ENCODE measurements around the gene GDPD1. TPM values are rescaled to one million over a fixed set of nuclear protein-coding genes. Genes with fewer than 3 reads are reported as not detected.
"Not testable (repeated sequence)": the region's sequence is repeated elsewhere in the genome, so short reads cannot be mapped to it uniquely, and the experiment has no call there.

GDPD1 gene
- polyA plus RNA-seq, 4 donors, result 5.5 to 12.9 (median 10.7) TPM

DNA sequence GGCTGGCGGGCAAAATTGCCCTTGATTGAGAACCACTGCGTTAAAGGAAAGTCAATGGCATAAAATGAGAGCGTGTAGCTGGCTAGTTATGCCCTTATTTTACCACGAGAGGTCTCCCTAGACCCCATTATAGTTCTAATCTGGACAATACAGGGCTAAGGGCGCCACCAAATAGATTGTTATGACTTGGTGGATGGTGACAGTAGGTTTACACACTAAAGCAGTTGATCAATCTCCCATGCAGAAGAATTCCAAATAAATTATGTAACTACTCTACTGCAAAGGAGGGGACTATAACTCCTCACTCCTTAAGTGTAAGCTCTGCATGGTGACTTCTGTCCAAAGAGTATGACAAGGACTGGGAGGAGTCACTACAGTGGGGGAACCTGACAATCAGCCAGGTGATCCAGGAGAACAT, 90.7 kb downstream of the GDPD1 start:
- DNase-seq (ENCODE audit: low read depth in 4 of 4, low spot score in 3 of 4), result peak in 2 of 4 donors; percentile 48 to 60

DNA sequence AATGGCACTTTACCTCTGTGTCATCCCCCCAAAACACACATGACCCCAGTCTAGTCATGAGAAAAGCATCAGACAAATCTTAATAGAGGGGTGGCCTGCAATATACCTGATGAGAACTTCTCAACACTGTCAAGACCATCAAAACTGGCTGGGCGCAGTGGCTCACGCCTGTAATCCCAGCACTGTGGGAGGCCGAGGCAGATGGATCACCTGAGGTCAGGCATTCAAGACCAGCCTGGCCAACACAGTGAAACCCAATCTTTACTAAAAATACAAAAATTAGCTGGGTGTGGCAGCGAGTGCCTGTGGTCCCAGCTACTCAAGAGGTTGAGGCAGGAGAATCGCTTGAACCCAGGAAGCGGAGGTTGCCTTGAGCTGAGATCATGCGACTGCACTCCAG, 91.2 kb downstream of the GDPD1 start:
- DNase-seq (ENCODE audit: low read depth in 4 of 4, low spot score in 3 of 4), result not testable (repeated sequence)

DNA sequence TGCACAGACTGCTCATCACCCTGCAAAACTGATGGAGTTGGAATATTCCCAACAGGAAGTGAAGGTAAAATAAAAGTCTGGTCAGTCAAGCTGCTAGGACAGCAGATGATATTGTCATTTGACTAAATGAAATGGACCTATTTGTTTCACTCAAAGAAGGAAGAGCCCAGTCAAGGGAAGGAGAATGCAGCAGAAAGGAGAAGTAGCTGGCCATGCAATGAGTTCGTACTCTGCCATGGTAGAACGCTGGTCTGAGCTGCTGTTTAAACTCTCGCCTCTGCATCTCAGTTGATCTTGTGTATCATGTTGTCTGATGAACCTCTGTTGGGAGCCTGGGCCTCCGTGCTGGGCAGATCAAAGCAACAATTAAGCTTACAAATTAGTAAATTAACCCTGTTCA, 95.6 kb downstream of the GDPD1 start:
- DNase-seq (ENCODE audit: low read depth in 4 of 4, low spot score in 3 of 4), result no peak

Other genes with a start within 250 kb of the GDPD1 start
- 10 to 100 TPM; 25.3 to 30.7 (median 26.4) TPM for gene TRIM37, start 113.6 kb upstream of the GDPD1 start, polyA plus RNA-seq (ENCODE audit: insufficient read length in 4 of 4)
- 100 to 1,000 TPM in 1 of 4 donors, 10 to 100 TPM in 3; 69.0 to 105 (median 81.2) TPM for gene SKA2, start 65.3 kb upstream of the GDPD1 start, polyA plus RNA-seq (ENCODE audit: insufficient read length in 4 of 4)
- gene PRR11, start 64.8 kb upstream of the GDPD1 start, polyA plus RNA-seq (ENCODE audit: insufficient read length in 4 of 4), result 10 to 100 TPM; 16.9 to 19.7 (median 17.4) TPM
- 10 to 100 TPM; 20.3 to 25.7 (median 22.4) TPM for gene SMG8, start 10.5 kb upstream of the GDPD1 start, polyA plus RNA-seq (ENCODE audit: insufficient read length in 4 of 4)
- 10 to 100 TPM in 3 of 4 donors, 1 to 10 TPM in 1; 8.6 to 35.1 (median 33.0) TPM for gene YPEL2, start 111.1 kb downstream of the GDPD1 start, polyA plus RNA-seq (ENCODE audit: insufficient read length in 4 of 4)

All from left renal pelvis (tissue), 4 donors.